Common myeloid progenitor, CD34-positive (primary cell): ENCODE results near the gene WDR91.
"Not testable (repeated sequence)": the region's sequence is repeated elsewhere in the genome, so short reads cannot be mapped to it uniquely, and the experiment has no call there.

Experiments used
- CTCF ChIA-PET: fragments of 350-600 bp; sonication (Branson Sonifier 250); formaldehyde crosslinking; loops from one replicate; lab custom pipeline; 2021; ENCODE audit warnings: antibody characterized with exemption; lab: Charles Lee
- POLR2A ChIA-PET: fragments of 350-600 bp; sonication (Branson Sonifier 250); formaldehyde crosslinking; loops from one replicate; lab custom pipeline; 2021; ENCODE audit warnings: antibody characterized with exemption; lab: Charles Lee
- DNase-seq, 3 donors: peaks; one replicate each; pipeline versions ENCODE4 v3.0.0 to v3.0.0-alpha.2; 2013
- H3K27ac ChIP-seq, 2 experiments: 1 replicate in 1 of 2; 2 replicates in 1 of 2; pipeline ENCODE4 v1.7.0; 2013; ENCODE audit warnings: inconsistent platforms in 2 of 2, low read length in 2 of 2, mild to moderate bottlenecking in 2 of 2, low read depth in 1 of 2, moderate library complexity in 1 of 2; ENCODE audit not compliant: severe bottlenecking in 2 of 2, insufficient read depth in 1 of 2, poor library complexity in 1 of 2
- H3K27me3 ChIP-seq, 5 experiments: replicated peaks in 2 of 5; 1 replicate in 3 of 5; 2 replicates in 2 of 5; pipeline versions ENCODE4 v1.6.1 to v1.7.0; 2013; ENCODE audit warnings: low read length in 4 of 5, mild to moderate bottlenecking in 2 of 5, moderate library complexity in 2 of 5, inconsistent platforms in 1 of 5; ENCODE audit not compliant: insufficient read depth in 5 of 5, control insufficient read depth in 4 of 5
- H3K36me3 ChIP-seq, 4 experiments: 1 replicate in 2 of 4; 2 replicates in 2 of 4; pipeline versions ENCODE4 v1.6.1 to v1.7.0; 2013; ENCODE audit warnings: low read length in 3 of 4, control low read depth in 1 of 4, mild to moderate bottlenecking in 1 of 4; ENCODE audit not compliant: control insufficient read depth in 4 of 4, insufficient read depth in 4 of 4
- H3K4me1 ChIP-seq, 4 experiments: 1 replicate in 3 of 4; 2 replicates in 1 of 4; pipeline versions ENCODE4 v1.6.1 to v1.7.1; 2013; ENCODE audit warnings: low read length in 3 of 4, mild to moderate bottlenecking in 3 of 4, control low read depth in 1 of 4, inconsistent platforms in 1 of 4, moderate library complexity in 1 of 4; ENCODE audit not compliant: control insufficient read depth in 4 of 4, insufficient read depth in 4 of 4; ENCODE audit errors: control extremely low read depth in 1 of 4
- H3K4me3 ChIP-seq, 7 experiments: 1 replicate in 4 of 7; 2 replicates in 3 of 7; pipeline versions ENCODE4 v1.5.1 to v1.7.0; 2013; ENCODE audit warnings: mild to moderate bottlenecking in 7 of 7, low read length in 6 of 7, moderate library complexity in 6 of 7, inconsistent platforms in 2 of 7, low read depth in 2 of 7, control low read depth in 1 of 7; ENCODE audit not compliant: insufficient read depth in 4 of 7, control insufficient read depth in 1 of 7; ENCODE audit errors: extremely low read depth in 1 of 7
- H3K9me3 ChIP-seq, 5 experiments: 1 replicate in 4 of 5; 2 replicates in 1 of 5; pipeline versions ENCODE4 v1.6.1 to v1.7.1; 2013; ENCODE audit warnings: low read length in 4 of 5, mild to moderate bottlenecking in 2 of 5, inconsistent platforms in 1 of 5, low read depth in 1 of 5, moderate library complexity in 1 of 5; ENCODE audit not compliant: control insufficient read depth in 4 of 5, insufficient read depth in 2 of 5; ENCODE audit errors: control extremely low read depth in 1 of 5
- WGBS: methylation state at CpG from one replicate; pipeline ENCODE4 v1.1.5; 2013; ENCODE audit not compliant: insufficient coverage; 5-methylcytosine and 5-hydroxymethylcytosine counted together

The WDR91 gene

DNA sequence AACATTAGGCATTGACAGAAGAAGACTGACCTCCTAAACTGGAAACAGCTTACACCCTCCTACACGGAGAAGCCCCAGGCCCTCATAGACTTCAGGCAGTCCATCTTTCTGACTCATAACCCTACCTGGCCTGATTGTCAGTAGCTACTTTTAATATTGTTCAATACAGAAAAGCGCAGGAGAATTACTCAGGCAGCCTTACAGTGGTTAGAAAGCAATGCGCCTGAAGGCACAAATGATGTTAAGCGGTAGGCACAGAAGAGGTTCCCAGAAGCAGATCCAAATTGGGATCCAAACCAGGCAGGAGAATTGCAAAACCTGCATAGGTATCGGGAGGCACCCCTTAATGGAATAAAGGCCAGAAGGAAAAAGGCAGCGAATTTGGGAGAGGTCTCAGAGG, 35.4 kb downstream of the WDR91 start:
- 97% methylated on average over 6 of the region's 6 CpGs for WGBS
- Histone ChIP-seq H3K27ac (no peak overlapping the region), H3K4me1 (peaks cover 0 to 13% (median 6%) of the 10 kb centered on the region in 4 experiments), H3K4me3 (no peak overlapping the region), H3K9me3 (peaks cover 0 to 11% (median 4%) of the 10 kb centered on the region in 5 experiments), H3K27me3 (no peaks in the 10 kb centered on the region), H3K36me3 (peaks cover 0 to 9% (median 4%) of the 10 kb centered on the region in 4 experiments)
- no peak for DNase-seq
- CTCF ChIA-PET = interaction anchor here (1.6 kb wide), 1 partner anchor 9 kb away, joined by 3 read pairs; no protein-coding TSS in a partner anchor
- POLR2A ChIA-PET = no interaction called here

DNA sequence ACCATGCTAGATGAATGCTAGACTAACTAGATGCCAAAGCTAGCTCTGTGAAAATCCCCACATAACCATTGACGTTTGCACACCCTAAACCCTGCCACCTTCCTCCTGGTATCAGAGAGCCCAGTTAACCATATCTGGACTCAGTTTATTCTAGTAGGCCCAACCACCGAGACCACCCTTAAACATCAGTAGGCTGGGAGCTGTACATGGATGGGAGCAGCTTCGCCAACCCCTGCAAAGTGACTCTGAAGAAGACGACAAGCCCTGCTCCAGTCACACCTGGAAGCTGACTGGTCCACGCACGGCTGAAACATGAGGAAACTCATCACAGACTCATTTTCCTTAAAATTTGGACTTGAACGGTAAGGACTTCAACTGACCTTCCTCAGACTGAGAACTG, 36.4 kb downstream of the WDR91 start:
- ChIA-PET POLR2A (no interaction called here), CTCF (interaction anchor here (1.8 to 2.6 kb wide), 3 partner anchors 9 to 189 kb away, joined by 4 to 9 read pairs (median 4); partner anchors contain the start of gene AGBL3)
- no peak overlapping the region for H3K4me3 ChIP-seq
- H3K36me3 ChIP-seq = peaks cover 0 to 6% (median 1%) of the 10 kb centered on the region in 4 experiments
- H3K9me3 ChIP-seq = peaks cover 0 to 6% (median 0%) of the 10 kb centered on the region in 5 experiments
- H3K27ac ChIP-seq = no peak overlapping the region
- DNase-seq = no peak
- no peaks in the 10 kb centered on the region for H3K27me3 ChIP-seq
- 100% methylated on average over 6 of the region's 7 CpGs for WGBS
- H3K4me1 ChIP-seq = peaks cover 0 to 16% (median 8%) of the 10 kb centered on the region in 4 experiments

DNA sequence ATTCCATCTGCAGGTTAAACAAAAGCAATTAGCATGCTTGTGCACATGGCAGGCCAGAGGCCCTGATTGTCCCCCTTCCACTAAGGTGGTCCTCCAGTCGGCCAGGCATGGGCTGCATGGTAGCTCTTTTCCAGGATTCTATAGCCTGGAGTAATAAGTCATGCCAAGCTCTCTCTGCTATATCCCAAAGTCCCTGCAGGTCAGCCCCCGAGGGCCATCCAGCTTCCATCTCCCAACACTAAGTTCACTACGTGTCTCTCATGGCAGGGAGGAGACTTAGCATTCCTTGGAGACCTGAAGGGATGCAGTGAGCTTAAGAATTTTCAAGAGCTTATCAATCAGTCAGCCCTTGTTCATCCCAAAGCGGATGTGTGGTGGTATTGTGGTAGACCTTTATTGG, 37.4 kb downstream of the WDR91 start:
- H3K4me3 ChIP-seq, H3K27ac ChIP-seq, H3K27me3 ChIP-seq, POLR2A ChIA-PET, DNase-seq, H3K36me3 ChIP-seq, H3K9me3 ChIP-seq: not testable (repeated sequence)
- H3K4me1 ChIP-seq = peaks cover 10 to 26% (median 18%) of the 10 kb centered on the region in 4 experiments
- CTCF ChIA-PET = interaction anchor here (0.5 to 2.6 kb wide), 4 partner anchors 8 to 454 kb away, joined by 3 to 9 read pairs (median 4); partner anchors contain the start of gene AGBL3
- WGBS = 100% methylated on average over 3 of the region's 4 CpGs

GRCh38 chr7:135171581-135172291, 39.6 kb downstream of the WDR91 start:
- H3K27ac ChIP-seq = peak overlapping the region in 1 of 2 experiments; percentile 90
- peaks cover 0 to 23% (median 7%) of the 10 kb centered on the region in 4 experiments for H3K36me3 ChIP-seq
- not testable (repeated sequence) for DNase-seq, H3K27me3 ChIP-seq, H3K9me3 ChIP-seq
- H3K4me1 ChIP-seq = peaks cover 16 to 48% (median 39%) of the 10 kb centered on the region in 4 experiments
- POLR2A ChIA-PET = interaction anchor here (0.6 to 3.2 kb wide), 3 partner anchors 12 to 451 kb away, joined by 5 to 26 read pairs (median 11); partner anchors contain the start of gene TMEM140
- CTCF ChIA-PET = interaction anchor here (0.7 to 15.2 kb wide), 11 partner anchors 10 to 538 kb away, joined by 3 to 182 read pairs (median 4); partner anchors contain the start of genes AGBL3 and TMEM140
- WGBS = 92% methylated on average over 18 of the region's 19 CpGs
- peak overlapping the region in 2 of 7 experiments; percentile 87 to 93 for H3K4me3 ChIP-seq

DNA sequence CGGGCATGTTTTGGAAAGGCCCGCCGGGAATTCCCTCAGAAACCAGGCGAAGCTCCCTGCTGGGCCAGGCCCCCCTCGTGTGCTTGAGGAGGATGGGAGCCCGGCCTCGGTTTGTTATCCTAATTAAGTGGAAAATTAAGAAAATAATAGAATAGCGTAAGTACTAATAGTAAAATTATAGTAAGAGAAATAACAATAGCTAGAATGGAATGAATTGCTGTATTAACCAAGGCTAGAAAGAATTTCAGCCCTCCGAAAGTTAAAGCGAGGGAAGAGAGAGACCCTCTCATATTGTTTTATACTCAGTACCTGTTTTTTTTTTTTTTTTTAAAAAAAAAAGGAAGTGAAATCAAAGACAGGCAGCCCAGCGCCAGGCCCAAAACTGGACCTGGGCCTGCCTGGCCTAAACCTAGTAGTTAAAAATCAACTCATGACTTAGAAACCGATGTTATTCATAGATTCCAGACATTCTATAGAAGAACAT, 40.3 kb downstream of the WDR91 start:
- CTCF ChIA-PET = interaction anchor here (0.6 to 15.2 kb wide), 12 partner anchors 11 to 538 kb away, joined by 3 to 182 read pairs (median 4); partner anchors contain the start of genes AGBL3 and TMEM140
- Histone ChIP-seq H3K4me1 (peaks cover 17 to 55% (median 44%) of the 10 kb centered on the region in 4 experiments), H3K27ac (peak overlapping the region; percentile 77 to 90), H3K36me3 (peaks cover 0 to 30% (median 8%) of the 10 kb centered on the region in 4 experiments), H3K4me3 (peak overlapping the region; percentile 73 to 93 (median 81))
- 8% methylated on average over 4 of the region's 12 CpGs for WGBS
- not testable (repeated sequence) for H3K9me3 ChIP-seq, H3K27me3 ChIP-seq, DNase-seq
- POLR2A ChIA-PET = interaction anchor here (0.6 to 3.2 kb wide), 5 partner anchors 11 to 525 kb away, joined by 3 to 26 read pairs (median 5); partner anchors contain the start of genes BPGM and TMEM140

- Histone ChIP-seq H3K27ac (peak within 1 kb of the TSS; percentile 77 to 90), H3K27me3 (no peaks in the 10 kb centered on the region), H3K4me3 (peak within 1 kb of the TSS; percentile 73 to 93 (median 81)), H3K4me1 (peaks cover 17 to 61% (median 47%) of the 10 kb centered on the region in 4 experiments), H3K36me3 (peaks cover 0 to 36% (median 11%) of the 10 kb centered on the region in 4 experiments), H3K9me3 (no peaks in the 10 kb centered on the region)
- peak; percentile 79 to 86 (median 85) for DNase-seq
- ChIA-PET POLR2A (interaction anchor here (0.6 to 3.2 kb wide), 4 partner anchors 10 to 524 kb away, joined by 3 to 26 read pairs (median 8); partner anchors contain the start of genes BPGM and TMEM140), CTCF (interaction anchor here (0.6 to 15.2 kb wide), 13 partner anchors 10 to 537 kb away, joined by 3 to 182 read pairs (median 4); partner anchors contain the start of genes AGBL3 and TMEM140)
- WGBS = 0% methylated on average over 68 of the region's 77 CpGs
These were observed 40.9 kb downstream of the WDR91 start, which contains the start of gene CYREN for GRCh38 chr7:135170274-135170997. Gene CYREN (minus strand): TSS chr7:135170707. CDS start chr7:135168922, 1,785 bp downstream.
